Fibroblast of pulmonary artery (primary cell): ENCODE data around the gene SPATS1.
A peak's percentile ranks its signal among the peaks of the same experiment; 100 is the strongest.
"Not testable (repeated sequence)": the region's sequence is repeated elsewhere in the genome, so short reads cannot be mapped to it uniquely, and the experiment has no call there.

Experiments used
- DNase-seq: peaks from one replicate; pipeline ENCODE4 v3.0.0-alpha.2; 2010; ENCODE audit warnings: low read depth
- H3K4me3 ChIP-seq: replicated peaks from 2 replicates; pipeline ENCODE4 v1.5.1; 2011; ENCODE audit warnings: low read depth, mild to moderate bottlenecking, control low read depth, low read length, moderate library complexity
- TF ChIP-seq, protein P1 (sequence below): IDR thresholded peaks from 2 replicates; pipeline ENCODE4 v1.5.1; 2011; ENCODE audit warnings: mild to moderate bottlenecking, control low read depth, low read length, inconsistent platforms; ENCODE audit errors: missing control alignments

The SPATS1 gene

DNA sequence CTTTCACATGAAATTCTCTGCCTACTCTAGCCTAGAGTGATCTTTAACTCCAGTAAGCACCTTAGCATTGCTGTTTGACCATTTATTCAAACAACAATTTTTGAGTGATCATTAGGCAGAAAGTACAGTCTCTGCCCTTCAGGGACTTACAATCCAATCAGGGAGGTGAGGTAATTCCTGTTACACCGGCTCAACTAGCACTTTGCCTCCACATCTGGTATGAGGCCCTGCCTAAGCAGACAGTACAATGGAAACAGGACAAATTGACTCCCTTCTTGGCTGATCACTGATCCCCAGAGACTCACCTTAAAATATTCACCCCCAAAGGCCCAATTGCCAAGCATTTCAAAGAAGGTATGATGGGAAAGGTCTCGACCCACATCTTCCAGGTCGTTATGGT is 30.7 kb upstream of the SPATS1 start:
- no peak overlapping the region for H3K4me3 ChIP-seq
- TF ChIP-seq, protein P1, sequence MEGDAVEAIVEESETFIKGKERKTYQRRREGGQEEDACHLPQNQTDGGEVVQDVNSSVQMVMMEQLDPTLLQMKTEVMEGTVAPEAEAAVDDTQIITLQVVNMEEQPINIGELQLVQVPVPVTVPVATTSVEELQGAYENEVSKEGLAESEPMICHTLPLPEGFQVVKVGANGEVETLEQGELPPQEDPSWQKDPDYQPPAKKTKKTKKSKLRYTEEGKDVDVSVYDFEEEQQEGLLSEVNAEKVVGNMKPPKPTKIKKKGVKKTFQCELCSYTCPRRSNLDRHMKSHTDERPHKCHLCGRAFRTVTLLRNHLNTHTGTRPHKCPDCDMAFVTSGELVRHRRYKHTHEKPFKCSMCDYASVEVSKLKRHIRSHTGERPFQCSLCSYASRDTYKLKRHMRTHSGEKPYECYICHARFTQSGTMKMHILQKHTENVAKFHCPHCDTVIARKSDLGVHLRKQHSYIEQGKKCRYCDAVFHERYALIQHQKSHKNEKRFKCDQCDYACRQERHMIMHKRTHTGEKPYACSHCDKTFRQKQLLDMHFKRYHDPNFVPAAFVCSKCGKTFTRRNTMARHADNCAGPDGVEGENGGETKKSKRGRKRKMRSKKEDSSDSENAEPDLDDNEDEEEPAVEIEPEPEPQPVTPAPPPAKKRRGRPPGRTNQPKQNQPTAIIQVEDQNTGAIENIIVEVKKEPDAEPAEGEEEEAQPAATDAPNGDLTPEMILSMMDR: no peak

DNA sequence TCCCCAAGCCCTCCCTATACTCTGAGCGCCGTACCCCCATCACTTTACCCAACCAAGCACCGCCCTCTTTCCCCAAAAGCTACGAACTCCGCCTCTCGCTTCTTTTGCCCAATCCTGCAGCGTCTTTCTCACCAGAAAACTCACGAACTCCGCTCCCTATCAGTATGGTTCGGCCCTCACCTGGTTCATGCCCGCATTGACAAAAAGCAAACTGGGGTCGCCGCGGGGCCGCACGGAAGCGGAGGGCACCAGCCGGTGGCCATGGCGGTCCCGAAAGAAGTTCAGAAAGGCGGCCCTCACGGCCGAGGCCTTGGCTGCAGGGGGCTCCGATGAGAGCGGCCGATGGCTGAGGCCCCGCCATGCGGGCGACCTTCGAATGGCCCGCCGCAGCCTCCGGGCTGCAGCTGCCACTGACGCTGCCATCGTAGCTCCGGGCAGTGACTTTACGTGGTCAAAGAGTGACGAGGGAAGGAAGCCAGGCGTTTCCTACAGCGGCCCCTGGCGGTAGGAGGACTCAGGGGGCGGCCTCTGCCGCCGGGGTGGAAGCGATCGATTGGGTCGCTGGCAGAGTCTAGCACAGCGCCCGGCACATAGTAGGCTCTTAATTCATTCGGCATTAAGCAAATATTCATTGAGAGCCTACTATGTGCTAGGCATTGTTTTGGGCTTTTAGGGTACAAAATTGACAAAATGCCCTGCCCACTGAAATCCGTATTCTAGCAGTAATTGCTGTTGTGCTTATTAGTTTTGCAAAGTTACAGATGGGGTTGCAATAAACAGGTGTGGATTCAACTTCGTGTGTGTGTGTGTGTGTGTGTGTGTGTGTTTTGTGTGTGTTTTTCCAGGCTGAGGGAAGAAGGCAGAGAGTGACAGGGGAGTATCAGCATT is 29.3 kb upstream of the SPATS1 start, which contains the start of gene AARS2:
Gene AARS2, minus strand, starts transcription at position 447 of the 888 bp plus-strand sequence. Its CDS starts 24 bp downstream, at position 423.
- TF ChIP-seq, protein P1: peak; percentile 99
- DNase-seq: peak; percentile 89
- H3K4me3 ChIP-seq: peak within 1 kb of the TSS; percentile 97

More for the DNA sequence above, 30.7 kb upstream of the SPATS1 start:
- no peak for DNase-seq

GRCh38 chr6:44314657-44315056 is 27.8 kb upstream of the SPATS1 start:
- H3K4me3 ChIP-seq: not testable (repeated sequence)

DNA sequence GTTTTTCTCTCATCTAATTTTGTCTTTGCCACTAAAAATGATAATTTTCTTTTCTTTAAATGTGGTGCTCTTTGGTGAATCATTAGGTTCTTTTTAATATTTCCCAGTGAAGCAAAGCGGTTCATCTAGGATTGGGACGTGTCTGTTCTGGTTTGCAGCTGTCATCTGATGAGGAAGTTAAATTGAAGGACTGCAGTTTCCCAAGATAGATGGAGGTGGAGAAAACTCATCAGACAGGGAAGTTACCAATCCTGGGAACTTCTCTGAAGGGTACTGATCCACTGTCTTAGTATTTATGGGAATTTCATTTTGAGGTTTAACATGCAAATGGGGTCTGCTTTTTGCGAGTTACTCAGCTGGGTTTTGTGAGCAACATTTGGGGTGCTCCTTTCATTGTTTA is 26.9 kb upstream of the SPATS1 start:
- TF ChIP-seq, protein P1: no peak
- no peak overlapping the region for H3K4me3 ChIP-seq
- DNase-seq: no peak

More at GRCh38 chr6:44314657-44315056, 27.8 kb upstream of the SPATS1 start:
- DNase-seq: not testable (repeated sequence)

DNA sequence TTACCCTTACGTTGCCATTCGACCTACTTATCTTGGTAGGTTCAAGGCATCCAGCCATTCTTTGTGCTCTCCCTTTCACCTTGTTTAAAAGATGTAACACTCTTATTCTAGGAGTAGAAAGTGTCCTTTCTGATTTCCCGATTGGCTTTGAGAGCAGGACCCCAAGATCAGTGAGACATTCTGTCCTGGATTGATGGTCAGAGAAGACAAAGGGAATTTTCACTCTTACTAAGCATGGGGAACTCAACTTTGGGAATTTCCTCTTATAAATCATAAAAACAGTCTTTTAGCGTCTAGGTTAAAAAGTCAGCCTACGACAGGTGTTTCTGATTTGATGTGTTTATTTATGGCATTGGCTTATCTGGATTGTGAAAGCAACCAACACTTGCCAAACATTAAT is 26.5 kb upstream of the SPATS1 start:
- no peak for DNase-seq
- TF ChIP-seq, protein P1: no peak
- no peak overlapping the region for H3K4me3 ChIP-seq

GRCh38 chr6:44316481-44316880 is 26.0 kb upstream of the SPATS1 start:
- TF ChIP-seq, protein P1: no peak
- no peak for DNase-seq

DNA sequence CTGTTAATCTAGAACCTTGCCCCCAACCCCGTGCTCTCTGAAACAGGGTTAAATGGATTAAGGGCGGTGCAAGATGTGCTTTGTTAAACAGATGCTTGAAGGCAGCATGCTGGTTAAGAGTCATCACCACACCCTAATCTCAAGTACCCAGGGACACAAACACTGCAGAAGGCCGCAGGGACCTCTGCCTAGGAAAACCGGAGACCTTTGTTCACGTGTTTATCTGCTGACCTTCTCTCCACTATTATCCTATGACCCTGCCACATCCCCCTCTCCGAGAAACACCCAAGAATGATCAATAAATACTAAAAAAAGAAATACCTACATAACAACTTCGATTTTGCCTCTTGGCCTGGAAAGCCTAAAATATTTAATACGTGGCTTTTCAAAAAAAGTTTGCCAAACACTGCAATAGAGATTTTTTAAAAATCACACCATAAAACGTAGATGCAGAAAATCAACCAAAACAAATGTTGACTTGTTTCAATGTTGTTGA is 25.3 kb upstream of the SPATS1 start:
- not testable (repeated sequence) for DNase-seq, H3K4me3 ChIP-seq

More at GRCh38 chr6:44316481-44316880, 26.0 kb upstream of the SPATS1 start:
- no peak overlapping the region for H3K4me3 ChIP-seq

GRCh38 chr6:44321210-44321609 is 21.2 kb upstream of the SPATS1 start:
- DNase-seq: no peak
- TF ChIP-seq, protein P1: no peak
- no peak overlapping the region for H3K4me3 ChIP-seq
